Kidney epithelial cell (primary cell): Measurements from ENCODE around the gene AQP12A. TPM values are rescaled to one million over a fixed set of nuclear protein-coding genes. Genes with fewer than 3 reads are reported as not detected.
"Not testable (repeated sequence)": the region's sequence is repeated elsewhere in the genome, so short reads cannot be mapped to it uniquely, and the experiment has no call there.

ENCODE experiments used
- DNase-seq: peaks from one replicate; pipeline ENCODE4 v3.0.0-alpha.2; 2010; ENCODE audit warnings: low read depth
- H3K27me3 ChIP-seq: 2 replicates; pipeline ENCODE4 v1.6.0; 2011; ENCODE audit warnings: low read length; ENCODE audit not compliant: control insufficient read depth, insufficient read depth
- H3K36me3 ChIP-seq: 2 replicates; pipeline ENCODE4 v1.5.1; 2011; ENCODE audit warnings: low read length; ENCODE audit not compliant: control insufficient read depth, insufficient read depth
- H3K4me3 ChIP-seq: 2 replicates; pipeline ENCODE4 v1.5.1; 2011; ENCODE audit warnings: low read depth, mild to moderate bottlenecking, control low read depth, low read length
- CTCF ChIP-seq: IDR thresholded peaks from 2 replicates; pipeline ENCODE4 v1.5.1; 2011; ENCODE audit warnings: mild to moderate bottlenecking, moderate library complexity, low read length, control low read depth, inconsistent platforms; ENCODE audit not compliant: insufficient read depth, poor library complexity, severe bottlenecking
- total RNA-seq: library from RNA; depleted of rRNA; stranded (reverse); fragments of >200 nt; gene quantifications from 2 replicates; pipeline ENCODE4 v1.2.3, GENCODE V29; 2015

The AQP12A gene
- total RNA-seq, 1 donor from 2014 or later, result not detected

- no peak overlapping the region for H3K4me3 ChIP-seq
- peaks cover 5% of the 10 kb centered on the region for H3K27me3 ChIP-seq
- H3K36me3 ChIP-seq, result no peaks in the 10 kb centered on the region
- DNase-seq, result no peak
- no peak for TF ChIP-seq CTCF
Measured at GRCh38 chr2:240664622-240665021, 27.0 kb upstream of the AQP12A start.

- DNase-seq, result no peak
- Histone ChIP-seq H3K36me3 (no peaks in the 10 kb centered on the region), H3K4me3 (no peak overlapping the region), H3K27me3 (peaks cover 20% of the 10 kb centered on the region)
- TF ChIP-seq CTCF, result no peak
Measured at GRCh38 chr2:240670402-240670801, 21.3 kb upstream of the AQP12A start.

GRCh38 chr2:240670950-240671349, 20.7 kb upstream of the AQP12A start:
- H3K36me3 ChIP-seq, result no peaks in the 10 kb centered on the region
- no peak for TF ChIP-seq CTCF
- peaks cover 20% of the 10 kb centered on the region for H3K27me3 ChIP-seq
- no peak overlapping the region for H3K4me3 ChIP-seq
- no peak for DNase-seq

GRCh38 chr2:240672076-240672700, 19.5 kb upstream of the AQP12A start:
- no peak for DNase-seq
- no peaks in the 10 kb centered on the region for H3K36me3 ChIP-seq
- peaks cover 20% of the 10 kb centered on the region for H3K27me3 ChIP-seq
- H3K4me3 ChIP-seq, result no peak overlapping the region
- TF ChIP-seq CTCF, result no peak

- Histone ChIP-seq H3K27me3 (peaks cover 20% of the 10 kb centered on the region), H3K36me3 (no peaks in the 10 kb centered on the region)
- no peak for DNase-seq
Measured at GRCh38 chr2:240672701-240673190, 18.9 kb upstream of the AQP12A start.

GRCh38 chr2:240674461-240675184, 17.0 kb upstream of the AQP12A start:
- H3K36me3 ChIP-seq, H3K4me3 ChIP-seq, DNase-seq: not testable (repeated sequence)
- peaks cover 20% of the 10 kb centered on the region for H3K27me3 ChIP-seq

More at GRCh38 chr2:240672701-240673190, 18.9 kb upstream of the AQP12A start:
- no peak overlapping the region for H3K4me3 ChIP-seq
- TF ChIP-seq CTCF, result no peak

- peaks cover 20% of the 10 kb centered on the region for H3K27me3 ChIP-seq
- H3K36me3 ChIP-seq, DNase-seq, H3K4me3 ChIP-seq: not testable (repeated sequence)
Measured at GRCh38 chr2:240675345-240675744, 16.3 kb upstream of the AQP12A start.

- not testable (repeated sequence) for DNase-seq
Measured at GRCh38 chr2:240678043-240678442, 13.6 kb upstream of the AQP12A start.

GRCh38 chr2:240678909-240679308, 12.8 kb upstream of the AQP12A start:
- not testable (repeated sequence) for H3K4me3 ChIP-seq, DNase-seq, H3K27me3 ChIP-seq, H3K36me3 ChIP-seq

More at GRCh38 chr2:240678043-240678442, 13.6 kb upstream of the AQP12A start:
- not testable (repeated sequence) for H3K4me3 ChIP-seq, H3K27me3 ChIP-seq, H3K36me3 ChIP-seq

- not testable (repeated sequence) for DNase-seq, H3K36me3 ChIP-seq, H3K27me3 ChIP-seq, H3K4me3 ChIP-seq
Measured at GRCh38 chr2:240680185-240680584, 11.5 kb upstream of the AQP12A start.
